Muscle layer of duodenum (tissue), 2 donors: ENCODE data around the gene BRPF3.

ENCODE experiments used
- H3K27ac ChIP-seq: one replicate; pipeline ENCODE4 v1.7.0; 2013; ENCODE audit warnings: mild to moderate bottlenecking, low read length
- H3K27me3 ChIP-seq: one replicate; pipeline ENCODE4 v1.7.0; 2013; ENCODE audit warnings: low read depth, mild to moderate bottlenecking, control low read depth, low read length
- H3K36me3 ChIP-seq, 2 donors: one replicate each; pipeline ENCODE4 v1.7.0; 2013; ENCODE audit warnings: low read length in 2 of 2, control low read depth in 1 of 2, mild to moderate bottlenecking in 1 of 2; ENCODE audit not compliant: insufficient read depth in 2 of 2, control insufficient read depth in 1 of 2
- H3K4me1 ChIP-seq, 2 donors: one replicate each; pipeline ENCODE4 v1.7.0; 2013; ENCODE audit warnings: low read length in 2 of 2, mild to moderate bottlenecking in 2 of 2, control low read depth in 1 of 2, moderate library complexity in 1 of 2; ENCODE audit not compliant: insufficient read depth in 2 of 2, control insufficient read depth in 1 of 2
- H3K4me3 ChIP-seq, 2 donors: one replicate each; pipeline ENCODE4 v1.7.0; 2013; ENCODE audit warnings: low read length in 2 of 2, low read depth in 1 of 2, mild to moderate bottlenecking in 1 of 2
- H3K9me3 ChIP-seq, 2 donors: one replicate each; pipeline ENCODE4 v1.7.0; 2013; ENCODE audit warnings: low read length in 2 of 2, control low read depth in 1 of 2, mild to moderate bottlenecking in 1 of 2; ENCODE audit not compliant: control insufficient read depth in 1 of 2
- donor health status: healthy.

BRPF3 gene

GRCh38 chr6:36178544-36178943, 18.0 kb upstream of the BRPF3 start:
- Histone ChIP-seq H3K27me3 (no peaks in the 10 kb centered on the region), H3K27ac (no peak overlapping the region), H3K36me3 (no peaks in the 10 kb centered on the region), H3K4me1 (no peaks in the 10 kb centered on the region), H3K9me3 (peaks cover 7 to 10% of the 10 kb centered on the region in 2 donors), H3K4me3 (no peak overlapping the region)

DNA sequence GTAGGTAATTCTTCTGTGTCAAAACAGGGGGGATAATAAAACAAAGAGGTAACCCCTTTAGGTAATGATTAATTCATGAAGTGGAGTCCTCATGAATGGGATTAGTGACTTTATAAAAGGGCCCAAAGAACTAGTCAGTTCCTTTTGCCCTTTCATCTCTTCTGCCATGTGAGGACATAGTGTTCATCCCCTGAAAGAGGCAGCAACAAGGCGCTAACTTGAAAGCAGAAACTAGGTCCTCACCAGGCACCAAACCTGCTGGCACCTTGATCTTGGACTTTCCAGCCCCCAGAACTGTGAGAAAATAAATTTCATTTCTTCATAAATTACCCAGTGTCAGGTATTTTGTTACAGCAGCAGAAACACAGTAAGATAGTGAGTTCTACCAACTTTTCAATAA, 16.4 kb upstream of the BRPF3 start:
- H3K27me3 ChIP-seq: no peaks in the 10 kb centered on the region
- H3K4me1 ChIP-seq: no peaks in the 10 kb centered on the region
- H3K4me3 ChIP-seq: no peak overlapping the region
- no peak overlapping the region for H3K27ac ChIP-seq
- peaks cover 7 to 10% of the 10 kb centered on the region in 2 donors for H3K9me3 ChIP-seq
- no peaks in the 10 kb centered on the region for H3K36me3 ChIP-seq

- Histone ChIP-seq H3K27ac (no peak overlapping the region), H3K27me3 (no peaks in the 10 kb centered on the region), H3K4me1 (no peaks in the 10 kb centered on the region), H3K9me3 (peaks cover 0 to 7% of the 10 kb centered on the region in 2 donors), H3K4me3 (no peak overlapping the region), H3K36me3 (no peaks in the 10 kb centered on the region)
Observed at GRCh38 chr6:36184311-36184710, 12.2 kb upstream of the BRPF3 start.

DNA sequence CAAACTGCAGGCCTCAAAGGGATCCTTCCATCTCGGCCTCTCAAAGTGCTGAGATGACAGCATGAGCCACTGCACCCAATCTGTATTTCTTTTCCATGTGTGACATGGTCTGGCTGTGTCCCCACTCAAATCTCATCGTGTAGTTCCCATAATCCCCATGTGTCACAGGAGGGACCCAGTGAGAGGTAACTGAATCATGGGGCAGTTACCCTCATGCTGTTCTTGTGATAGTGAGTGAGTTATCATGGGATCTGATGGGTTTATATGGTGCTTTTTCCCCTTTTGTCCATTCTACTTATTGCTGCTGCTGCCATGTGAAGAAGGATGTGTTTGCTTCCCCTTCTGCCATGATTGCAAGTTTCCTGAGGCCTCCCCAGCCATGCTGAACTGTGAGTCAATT, 10.3 kb upstream of the BRPF3 start:
- Histone ChIP-seq H3K36me3 (no peaks in the 10 kb centered on the region), H3K4me1 (no peaks in the 10 kb centered on the region), H3K27ac (no peak overlapping the region), H3K9me3 (peaks cover 0 to 7% of the 10 kb centered on the region in 2 donors), H3K4me3 (no peak overlapping the region), H3K27me3 (no peaks in the 10 kb centered on the region)

DNA sequence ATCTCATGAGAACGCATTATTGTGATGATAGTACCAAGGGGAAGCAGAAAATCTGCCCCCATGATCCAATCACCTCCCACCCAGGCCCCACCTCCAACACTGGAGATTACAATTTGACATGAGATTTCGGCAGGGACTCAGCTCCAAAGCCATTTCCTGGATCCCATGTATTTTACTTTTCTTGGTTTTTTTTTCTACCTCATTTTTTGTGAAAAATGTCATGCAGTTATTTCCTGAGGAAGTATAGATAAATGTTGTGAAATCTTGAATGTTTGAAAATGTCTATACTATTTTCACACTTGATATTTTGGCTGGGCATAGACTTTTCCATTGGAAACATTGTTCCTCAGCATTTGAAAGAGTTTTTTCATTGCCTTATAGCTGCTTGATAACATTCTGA, 9.1 kb upstream of the BRPF3 start:
- H3K27me3 ChIP-seq: no peaks in the 10 kb centered on the region
- no peak overlapping the region for H3K4me3 ChIP-seq
- peaks cover 0 to 4% of the 10 kb centered on the region in 2 donors for H3K9me3 ChIP-seq
- no peaks in the 10 kb centered on the region for H3K36me3 ChIP-seq
- H3K4me1 ChIP-seq: no peaks in the 10 kb centered on the region
- H3K27ac ChIP-seq: no peak overlapping the region

DNA sequence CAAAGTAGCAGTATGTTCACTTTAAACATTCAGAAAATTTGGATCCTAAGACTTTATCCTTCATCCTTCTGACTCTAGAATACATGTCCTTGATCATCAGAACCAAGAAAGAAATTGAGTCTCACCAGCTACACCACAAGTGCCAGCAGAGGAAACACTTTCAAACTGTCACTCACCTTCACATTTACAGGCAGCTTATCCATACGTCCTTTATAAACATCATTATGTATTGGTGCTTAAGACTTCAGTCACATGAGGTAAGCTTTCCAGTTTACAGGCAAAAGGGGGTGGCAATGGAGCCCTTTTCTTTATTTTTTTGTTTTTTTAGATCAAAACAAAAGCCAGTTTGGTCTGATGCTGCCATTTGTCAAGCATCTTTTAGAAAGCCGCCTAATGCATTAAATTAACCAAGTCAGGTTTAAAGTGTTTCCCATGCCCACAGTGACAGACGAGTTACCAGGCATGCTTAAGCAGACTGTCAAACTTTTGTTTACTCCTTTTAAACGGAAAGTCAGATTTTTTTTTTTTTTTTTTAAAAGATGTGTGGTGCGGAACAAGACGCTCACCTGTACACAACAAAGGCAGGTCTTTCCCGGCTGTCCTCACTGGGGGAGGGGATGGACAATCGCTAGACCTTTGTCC, 952 bp upstream of the BRPF3 start:
- H3K4me1 ChIP-seq: peaks cover 8 to 15% of the 10 kb centered on the region in 2 donors

GRCh38 chr6:36196880-36197548, 470 bp downstream of the BRPF3 start:
- H3K27me3 ChIP-seq: no peaks in the 10 kb centered on the region
- peak overlapping the region; percentile 70 to 80 for H3K4me3 ChIP-seq
- H3K27ac ChIP-seq: peak overlapping the region; percentile 62
- peaks cover 8 to 26% of the 10 kb centered on the region in 2 donors for H3K4me1 ChIP-seq
- peaks cover 18 to 24% of the 10 kb centered on the region in 2 donors for H3K36me3 ChIP-seq
- H3K9me3 ChIP-seq: no peaks in the 10 kb centered on the region

More for the DNA sequence above, 952 bp upstream of the BRPF3 start:
- Histone ChIP-seq H3K36me3 (peaks cover 4 to 9% of the 10 kb centered on the region in 2 donors), H3K27ac (peak overlapping the region; percentile 53), H3K9me3 (no peaks in the 10 kb centered on the region), H3K27me3 (no peaks in the 10 kb centered on the region), H3K4me3 (peak overlapping the region; percentile 70)

DNA sequence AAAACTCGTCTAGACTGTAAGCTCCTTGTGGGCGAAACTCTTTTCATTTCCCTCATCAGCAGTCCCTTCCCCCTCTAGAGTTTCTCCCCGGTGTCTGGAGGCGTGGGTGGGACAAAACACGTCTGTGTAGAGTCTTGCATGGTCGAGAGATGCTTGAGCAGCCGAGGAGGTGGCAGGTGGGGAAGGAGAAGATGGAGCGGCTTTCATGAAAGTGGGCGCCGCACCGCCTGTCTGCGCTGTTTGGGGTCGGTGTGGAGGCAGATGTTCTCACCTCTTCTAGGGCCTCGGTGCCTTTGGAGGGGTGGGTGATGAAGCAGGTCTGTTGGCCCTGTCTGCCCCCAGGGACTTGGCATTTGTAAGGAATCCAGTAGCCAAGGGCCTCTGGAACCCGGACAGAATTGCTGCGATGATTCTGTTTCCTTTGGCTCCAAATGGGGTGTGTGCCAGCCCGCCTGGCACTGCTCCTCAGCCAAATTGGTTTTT, 1.2 kb downstream of the BRPF3 start:
- Histone ChIP-seq H3K27ac (no peak overlapping the region), H3K36me3 (peaks cover 26 to 31% of the 10 kb centered on the region in 2 donors)

DNA sequence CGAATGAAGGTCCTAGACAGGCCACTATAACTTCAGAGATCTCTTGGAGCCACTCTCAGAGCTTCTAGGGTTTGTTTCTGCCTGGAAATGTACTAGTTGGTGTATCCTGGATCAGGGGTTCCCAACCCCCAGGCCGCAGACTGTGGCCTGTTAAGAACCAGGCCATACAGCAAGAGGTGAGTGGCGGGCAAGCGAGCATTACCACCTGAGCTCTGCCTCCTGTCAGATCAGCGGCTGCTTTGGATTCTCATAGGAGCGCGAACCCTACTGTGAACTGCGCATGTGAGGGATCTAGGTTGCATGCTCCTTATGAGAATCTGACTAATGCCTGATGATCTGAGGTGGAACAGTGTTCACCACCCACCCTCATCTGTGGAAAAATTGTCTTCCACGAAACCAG, 2.4 kb downstream of the BRPF3 start:
- H3K9me3 ChIP-seq: no peaks in the 10 kb centered on the region
- peaks cover 27 to 40% of the 10 kb centered on the region in 2 donors for H3K36me3 ChIP-seq
- H3K4me3 ChIP-seq: no peak overlapping the region
- H3K27me3 ChIP-seq: no peaks in the 10 kb centered on the region
- H3K27ac ChIP-seq: no peak overlapping the region
- peaks cover 8 to 33% of the 10 kb centered on the region in 2 donors for H3K4me1 ChIP-seq

More for the DNA sequence above, 1.2 kb downstream of the BRPF3 start:
- Histone ChIP-seq H3K4me3 (peak overlapping the region; percentile 70 to 80), H3K27me3 (no peaks in the 10 kb centered on the region), H3K9me3 (no peaks in the 10 kb centered on the region), H3K4me1 (peaks cover 8 to 27% of the 10 kb centered on the region in 2 donors)

- Histone ChIP-seq H3K27ac (no peak overlapping the region), H3K4me3 (no peak overlapping the region), H3K27me3 (no peaks in the 10 kb centered on the region), H3K9me3 (no peaks in the 10 kb centered on the region), H3K36me3 (peaks cover 32 to 48% of the 10 kb centered on the region in 2 donors), H3K4me1 (peaks cover 8 to 33% of the 10 kb centered on the region in 2 donors)
Observed at GRCh38 chr6:36200154-36200891, 3.8 kb downstream of the BRPF3 start.

DNA sequence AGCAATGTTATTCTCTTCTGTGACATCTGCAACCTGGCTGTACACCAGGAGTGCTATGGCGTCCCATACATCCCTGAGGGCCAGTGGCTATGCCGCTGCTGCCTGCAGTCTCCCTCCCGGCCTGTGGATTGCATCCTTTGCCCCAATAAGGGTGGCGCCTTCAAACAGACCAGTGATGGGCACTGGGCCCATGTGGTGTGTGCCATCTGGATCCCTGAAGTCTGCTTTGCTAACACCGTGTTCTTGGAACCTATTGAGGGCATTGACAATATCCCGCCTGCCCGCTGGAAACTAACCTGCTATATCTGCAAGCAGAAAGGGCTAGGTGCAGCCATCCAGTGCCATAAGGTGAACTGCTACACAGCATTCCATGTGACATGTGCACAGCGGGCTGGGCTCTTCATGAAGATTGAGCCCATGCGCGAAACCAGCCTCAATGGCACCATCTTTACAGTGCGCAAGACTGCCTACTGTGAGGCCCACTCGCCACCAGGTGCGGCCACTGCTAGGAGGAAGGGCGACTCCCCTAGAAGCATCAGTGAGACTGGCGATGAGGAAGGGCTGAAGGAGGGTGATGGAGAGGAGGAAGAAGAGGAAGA, 4.6 kb downstream of the BRPF3 start:
- H3K36me3 ChIP-seq: peaks cover 39 to 56% of the 10 kb centered on the region in 2 donors
- no peaks in the 10 kb centered on the region for H3K27me3 ChIP-seq
- no peaks in the 10 kb centered on the region for H3K9me3 ChIP-seq
- no peak overlapping the region for H3K4me3 ChIP-seq
- no peak overlapping the region for H3K27ac ChIP-seq
- peaks cover 8 to 33% of the 10 kb centered on the region in 2 donors for H3K4me1 ChIP-seq
